Upper lobe of left lung (tissue), 6 donors: ENCODE measurements around the gene SAMD1. TPM values are rescaled to one million over a fixed set of nuclear protein-coding genes. Genes with fewer than 3 reads are reported as not detected.
A peak's percentile ranks its signal among the peaks of the same experiment; 100 is the strongest.

Experiments
- ATAC-seq, 2 donors: fragments of 200-7000 bp; cut with Tn5 transposase; one replicate each; pipeline ENCODE4 v1.9.1; 2022; ENCODE audit warnings: mild to moderate bottlenecking in 2 of 2, moderate library complexity in 2 of 2; ENCODE audit not compliant: low FRiP score in 2 of 2
- DNase-seq, 2 donors: peaks; one replicate each; pipeline ENCODE4 v3.0.0-alpha.2; 2019 to 2020
- H3K27ac ChIP-seq, 4 donors: fragments of 200-600 bp; sonication (generic); one replicate each; pipeline ENCODE4 v1.5.1; 2016 to 2019
- H3K27me3 ChIP-seq, 4 donors: fragments of 200-600 bp; sonication (generic); one replicate each; pipeline ENCODE4 v1.5.1; 2017 to 2019
- H3K36me3 ChIP-seq, 4 donors: fragments of 200-600 bp; sonication (generic); one replicate each; pipeline ENCODE4 v1.5.1; 2016 to 2019
- H3K4me1 ChIP-seq, 4 donors: fragments of 200-600 bp; sonication (generic); one replicate each; pipeline ENCODE4 v1.5.1; 2018 to 2019
- H3K4me3 ChIP-seq, 4 donors: fragments of 200-600 bp; sonication (generic); one replicate each; pipeline ENCODE4 v1.5.1; 2017 to 2019; ENCODE audit warnings: mild to moderate bottlenecking in 2 of 4, moderate library complexity in 1 of 4
- H3K9me3 ChIP-seq, 4 donors: fragments of 200-600 bp; sonication (generic); one replicate each; pipeline ENCODE4 v1.5.1; 2018 to 2019
- CTCF ChIP-seq, 6 experiments: fragments of 450-650 bp in 4 of 6; fragments of 200-600 bp in 2 of 6; sonication (generic) in 2 of 6; IDR thresholded peaks; one replicate each; pipeline ENCODE4 v1.5.1; 2016 to 2019; ENCODE audit warnings: antibody characterized with exemption in 6 of 6
- EP300 ChIP-seq, 4 donors: sonication (generic); formaldehyde crosslinking; IDR thresholded peaks; one replicate each; pipeline ENCODE4 v1.5.1; 2017; ENCODE audit warnings: antibody characterized with exemption in 4 of 4, control low read depth in 2 of 4
- POLR2A ChIP-seq, 4 donors: fragments of 450-650 bp; IDR thresholded peaks; one replicate each; pipeline ENCODE4 v1.5.1; 2016 to 2017; ENCODE audit warnings: antibody characterized with exemption in 4 of 4, mild to moderate bottlenecking in 2 of 4
- POLR2AphosphoS5 ChIP-seq, 2 donors: sonication (generic); formaldehyde crosslinking; IDR thresholded peaks; one replicate each; pipeline ENCODE4 v1.5.1; 2017; ENCODE audit warnings: antibody characterized with exemption in 2 of 2
- WGBS, 2 donors: methylation state at CpG; one replicate each; pipeline ENCODE4 v1.1.5; 2017 to 2018; 5-methylcytosine and 5-hydroxymethylcytosine counted together
- total RNA-seq, 6 donors: library from RNA; depleted of rRNA in 4 of 6; stranded (reverse); fragments of >200 nt in 4 of 6; gene quantifications; one replicate each; pipeline versions ENCODE4 v1.1.0 to v1.2.1, GENCODE V29; 2016 to 2021
- donor health status: DM: no; HTN: no; CAD: no; lungs with moderate emphysema.
- donor health status: DM: no; HTN: yes; CAD: no; lungs with severe emphysema.

The SAMD1 gene
- total RNA-seq, 6 donors from 2014 or later: 17.8 to 62.8 (median 37.0) TPM

GRCh38 chr19:14113762-14114414 lies 23.3 kb upstream of the SAMD1 start:
- H3K27me3 ChIP-seq: no peaks in the 10 kb centered on the region
- peak overlapping the region; percentile 73 to 98 (median 82) for H3K27ac ChIP-seq
- ATAC-seq (no peak), DNase-seq (no peak)
- no peaks in the 10 kb centered on the region for H3K9me3 ChIP-seq
- no peak for TF ChIP-seq POLR2AphosphoS5 (IDR thresholded peaks at IDR 0.05)
- peak in 1 of 6 experiments; percentile 19 for TF ChIP-seq CTCF (IDR thresholded peaks at IDR 0.05)
- peaks cover 52 to 61% (median 57%) of the 10 kb centered on the region in 4 donors for H3K4me1 ChIP-seq
- 82 to 87% methylated on average over 12 to 18 of the region's 18 CpGs for WGBS, 2 donors
- H3K36me3 ChIP-seq: no peaks in the 10 kb centered on the region
- H3K4me3 ChIP-seq: no peak overlapping the region

- Histone ChIP-seq H3K4me3 (no peak overlapping the region), H3K9me3 (no peaks in the 10 kb centered on the region), H3K4me1 (peaks cover 46 to 54% (median 50%) of the 10 kb centered on the region in 4 donors), H3K27ac (peak overlapping the region; percentile 73 to 98 (median 82)), H3K27me3 (no peaks in the 10 kb centered on the region), H3K36me3 (no peaks in the 10 kb centered on the region)
- ATAC-seq: no peak
- no peak for DNase-seq
- TF ChIP-seq POLR2A (IDR thresholded peaks at IDR 0.05) (no peak), CTCF (IDR thresholded peaks at IDR 0.05) (no peak), EP300 (IDR thresholded peaks at IDR 0.05) (no peak), POLR2AphosphoS5 (IDR thresholded peaks at IDR 0.05) (no peak)
- 56 to 57% methylated on average over 12 of the region's 12 CpGs for whole genome bisulfite sequencing, 2 donors
These were observed 22.3 kb upstream of the SAMD1 start for GRCh38 chr19:14112809-14113385.

GRCh38 chr19:14112051-14112808 lies 21.7 kb upstream of the SAMD1 start:
- WGBS, 2 donors: 37 to 73% methylated on average over 4 to 12 of the region's 12 CpGs
- peaks cover 46 to 54% (median 50%) of the 10 kb centered on the region in 4 donors for H3K4me1 ChIP-seq
- no peak overlapping the region for H3K4me3 ChIP-seq
- no peaks in the 10 kb centered on the region for H3K9me3 ChIP-seq
- DNase-seq: no peak
- peaks cover 0 to 5% (median 2%) of the 10 kb centered on the region in 4 donors for H3K36me3 ChIP-seq
- peak in 1 of 2 donors; percentile 40 for ATAC-seq
- peak overlapping the region; percentile 73 to 98 (median 82) for H3K27ac ChIP-seq
- no peaks in the 10 kb centered on the region for H3K27me3 ChIP-seq
- TF ChIP-seq POLR2A (IDR thresholded peaks at IDR 0.05) (no peak), CTCF (IDR thresholded peaks at IDR 0.05) (no peak), EP300 (IDR thresholded peaks at IDR 0.05) (no peak), POLR2AphosphoS5 (IDR thresholded peaks at IDR 0.05) (no peak)

- ATAC-seq (no peak), DNase-seq (no peak)
- no peak for TF ChIP-seq POLR2A (IDR thresholded peaks at IDR 0.05)
- no peak for TF ChIP-seq CTCF (IDR thresholded peaks at IDR 0.05)
- no peak for TF ChIP-seq POLR2AphosphoS5 (IDR thresholded peaks at IDR 0.05)
- TF ChIP-seq EP300 (IDR thresholded peaks at IDR 0.05): no peak
- peak overlapping the region in 2 of 4 donors; percentile 86 to 98 for H3K27ac ChIP-seq
- WGBS, 2 donors: 100% methylated on average over 1 of the region's 1 CpG
- no peaks in the 10 kb centered on the region for H3K27me3 ChIP-seq
- H3K4me3 ChIP-seq: no peak overlapping the region
- no peaks in the 10 kb centered on the region for H3K9me3 ChIP-seq
- peaks cover 0 to 12% (median 9%) of the 10 kb centered on the region in 4 donors for H3K36me3 ChIP-seq
- peaks cover 42 to 48% (median 44%) of the 10 kb centered on the region in 4 donors for H3K4me1 ChIP-seq
These were observed 20.9 kb upstream of the SAMD1 start for GRCh38 chr19:14111486-14111885.
